AG08396 (cell line): ENCODE measurements around the gene ZSWIM6.

Experiments used
- DNase-seq: peaks from one replicate; pipeline ENCODE4 v3.0.0; 2012; ENCODE audit warnings: low spot score, mixed read lengths

ZSWIM6 gene

DNA sequence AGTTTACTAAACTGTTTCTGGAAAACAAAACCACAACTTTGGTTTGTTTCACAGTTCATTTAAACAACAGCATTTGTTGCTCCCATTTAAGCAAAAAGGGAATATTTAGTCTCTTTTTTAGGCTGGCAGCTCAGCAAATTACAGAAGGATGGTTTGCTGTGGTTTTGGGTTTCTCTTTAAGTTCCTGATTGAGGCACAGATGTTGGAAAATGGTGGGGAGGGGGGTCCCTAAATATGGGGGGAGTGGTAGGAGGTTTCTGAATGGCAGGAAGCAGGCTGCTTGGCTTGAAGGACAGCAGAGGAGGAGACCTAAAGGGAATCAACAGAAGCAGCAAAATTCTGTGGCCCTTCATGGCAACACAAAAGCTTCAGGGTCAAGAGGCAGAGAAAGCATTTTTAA, 263.4 kb downstream of the ZSWIM6 start:
- no peak for DNase-seq
